Stomach (tissue), 4 donors: ENCODE measurements around the gene RELB.
A peak's percentile ranks its signal among the peaks of the same experiment; 100 is the strongest.

Experiments used
- CTCF ChIP-seq, 7 experiments: fragments of 450-650 bp in 4 of 7; fragments of 200-600 bp in 3 of 7; sonication (generic) in 3 of 7; IDR thresholded peaks; one replicate each; pipeline ENCODE4 v1.5.1; 2016 to 2019; ENCODE audit warnings: antibody characterized with exemption in 7 of 7, control low read depth in 2 of 7, mild to moderate bottlenecking in 1 of 7
- EP300 ChIP-seq: sonication (generic); formaldehyde crosslinking; IDR thresholded peaks from one replicate; pipeline ENCODE4 v1.6.1; 2017; ENCODE audit warnings: antibody characterized with exemption
- POLR2AphosphoS5 ChIP-seq, 3 donors: sonication (generic); formaldehyde crosslinking; IDR thresholded peaks; one replicate each; pipeline ENCODE4 v1.6.1; 2016; ENCODE audit warnings: antibody characterized with exemption in 3 of 3

DNA sequence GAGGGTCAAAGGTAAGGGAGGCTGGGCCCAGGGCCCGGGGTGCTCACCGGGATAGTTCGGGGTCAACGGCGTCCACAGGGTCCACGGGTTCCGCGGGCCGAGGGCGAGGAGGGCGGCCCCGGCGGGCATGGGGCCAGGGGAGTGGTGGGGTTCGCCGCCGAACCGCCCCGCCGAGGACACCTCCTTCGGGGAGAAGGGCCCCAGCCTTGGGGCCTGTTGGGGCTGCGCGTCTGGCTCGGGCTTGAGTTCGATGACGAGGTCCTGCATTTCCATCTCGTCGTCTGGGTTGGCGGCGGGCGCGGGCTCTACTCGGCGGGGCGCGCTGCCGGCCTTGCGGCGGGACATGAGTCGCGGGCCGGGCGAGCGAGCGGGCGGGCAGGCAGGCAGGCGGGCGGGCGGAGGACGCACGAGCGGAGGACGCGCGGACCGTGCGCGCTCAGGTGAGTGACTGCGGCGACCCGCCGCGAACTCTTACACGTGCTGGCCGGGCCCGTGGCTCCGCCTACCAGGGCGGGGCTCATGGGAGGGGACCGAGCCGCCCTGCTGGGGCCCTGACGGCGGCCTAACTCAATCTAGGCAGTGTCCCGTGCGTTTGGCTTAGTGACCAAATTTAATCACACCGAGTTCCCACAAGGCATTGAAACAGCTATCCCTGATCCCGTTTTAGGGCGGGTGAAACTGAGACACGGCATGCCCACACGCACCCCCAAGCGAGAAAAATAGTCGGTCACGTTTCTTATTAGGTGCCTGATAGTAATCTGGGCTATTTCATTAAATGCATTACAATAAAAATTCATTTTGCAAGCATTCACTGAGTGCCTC is 75.0 kb downstream of the RELB start, which contains the start of gene ZNF296:
- TF ChIP-seq CTCF (IDR thresholded peaks at IDR 0.05) (no peak), EP300 (no peak), POLR2AphosphoS5 (IDR thresholded peaks at IDR 0.05) (peak; percentile 35 to 88 (median 86))
